H7 (cell line): ENCODE measurements around the gene FAM184A. TPM values are rescaled to one million over a fixed set of nuclear protein-coding genes. Genes with fewer than 3 reads are reported as not detected.
"Not testable (repeated sequence)": the region's sequence is repeated elsewhere in the genome, so short reads cannot be mapped to it uniquely, and the experiment has no call there.

Experiments
- DNase-seq: peaks from one replicate; pipeline ENCODE4 v3.0.0; 2012
- H3K27me3 ChIP-seq: 2 replicates; pipeline ENCODE4 v1.6.0; 2011; ENCODE audit warnings: mild to moderate bottlenecking, low read length; ENCODE audit not compliant: control insufficient read depth, insufficient read depth
- H3K36me3 ChIP-seq: replicated peaks from 2 replicates; pipeline ENCODE4 v1.5.1; 2011; ENCODE audit warnings: low read length; ENCODE audit not compliant: control insufficient read depth, insufficient read depth
- H3K4me3 ChIP-seq: 2 replicates; pipeline ENCODE4 v1.5.1; 2011; ENCODE audit warnings: low read depth, mild to moderate bottlenecking, control low read depth, low read length, moderate library complexity; ENCODE audit not compliant: insufficient read depth
- total RNA-seq: library from RNA; depleted of rRNA; stranded (reverse); fragments of >200 nt; shearing (Covaris generic); gene quantifications from 2 replicates; pipeline ENCODE4 v1.2.3, GENCODE V29; 2014; rRNA removed

FAM184A gene
- 6.8 and 13.2 TPM in 2 replicates for total RNA-seq

GRCh38 chr6:119078376-119079282 is at the start of gene FAM184A:
Gene FAM184A, minus strand, starts transcription at chr6:119078664. Its CDS starts 365 bp downstream, at chr6:119078299.
- H3K27me3 ChIP-seq, result peaks cover 30% of the 10 kb centered on the region
- H3K36me3 ChIP-seq, result no peaks in the 10 kb centered on the region
- DNase-seq, result peak; percentile 87
- H3K4me3 ChIP-seq, result peak within 1 kb of the TSS; percentile 62

DNA sequence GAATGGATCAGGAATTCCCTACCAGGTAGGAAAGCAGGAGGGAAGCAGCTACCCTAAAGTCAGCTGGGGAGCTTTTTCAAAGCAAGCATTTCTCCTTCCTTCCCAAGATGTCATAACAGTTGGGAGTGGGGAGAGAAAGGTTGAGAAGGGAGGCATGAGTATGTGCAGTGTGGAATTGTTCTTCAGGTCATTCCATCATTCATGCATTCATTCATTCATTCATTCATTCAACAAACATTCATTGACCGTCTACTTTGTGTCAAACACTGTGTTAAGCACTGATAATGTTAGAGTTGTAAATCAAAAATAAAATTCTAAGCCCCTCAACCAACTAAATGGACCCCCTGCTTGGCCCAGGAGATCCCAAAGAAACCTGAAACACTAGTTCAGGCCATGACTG is 49.2 kb upstream of the FAM184A start:
- no peaks in the 10 kb centered on the region for H3K36me3 ChIP-seq
- DNase-seq, result no peak
- no peaks in the 10 kb centered on the region for H3K27me3 ChIP-seq
- no peak overlapping the region for H3K4me3 ChIP-seq

DNA sequence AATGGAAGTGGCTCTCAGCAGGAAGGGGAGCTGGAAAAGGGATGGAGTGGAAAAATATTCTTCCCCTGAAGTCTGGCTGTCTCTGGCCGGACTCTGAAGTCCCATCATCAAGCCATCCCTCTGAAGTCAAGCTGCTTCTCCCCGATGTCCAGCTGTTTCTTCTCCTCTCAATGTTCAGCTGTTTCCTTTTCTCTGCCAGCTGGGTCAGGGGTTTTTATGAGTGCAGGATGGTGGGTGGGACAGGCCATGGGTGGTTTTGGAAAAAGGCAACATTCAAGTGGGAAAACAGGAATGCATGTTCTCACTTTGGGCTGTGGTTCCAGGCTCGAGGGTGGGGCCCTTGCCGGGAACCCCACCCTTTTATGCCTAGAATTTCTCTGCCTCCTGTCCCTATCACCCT is 48.4 kb upstream of the FAM184A start:
- DNase-seq, result no peak
- H3K36me3 ChIP-seq, result no peaks in the 10 kb centered on the region
- no peaks in the 10 kb centered on the region for H3K27me3 ChIP-seq
- no peak overlapping the region for H3K4me3 ChIP-seq

GRCh38 chr6:119126140-119126539 is 47.7 kb upstream of the FAM184A start:
- no peak overlapping the region for H3K4me3 ChIP-seq
- no peaks in the 10 kb centered on the region for H3K36me3 ChIP-seq
- no peaks in the 10 kb centered on the region for H3K27me3 ChIP-seq
- DNase-seq, result no peak

GRCh38 chr6:119125576-119125975 is 47.1 kb upstream of the FAM184A start:
- no peak for DNase-seq
- H3K27me3 ChIP-seq, result no peaks in the 10 kb centered on the region
- H3K4me3 ChIP-seq, result no peak overlapping the region
- H3K36me3 ChIP-seq, result no peaks in the 10 kb centered on the region

- no peak for DNase-seq
- H3K36me3 ChIP-seq, result no peaks in the 10 kb centered on the region
- no peak overlapping the region for H3K4me3 ChIP-seq
- H3K27me3 ChIP-seq, result no peaks in the 10 kb centered on the region
Measured at GRCh38 chr6:119124079-119124824, 45.8 kb upstream of the FAM184A start.

GRCh38 chr6:119122336-119122735 is 43.9 kb upstream of the FAM184A start:
- no peak for DNase-seq
- no peak overlapping the region for H3K4me3 ChIP-seq
- no peaks in the 10 kb centered on the region for H3K36me3 ChIP-seq
- no peaks in the 10 kb centered on the region for H3K27me3 ChIP-seq

DNA sequence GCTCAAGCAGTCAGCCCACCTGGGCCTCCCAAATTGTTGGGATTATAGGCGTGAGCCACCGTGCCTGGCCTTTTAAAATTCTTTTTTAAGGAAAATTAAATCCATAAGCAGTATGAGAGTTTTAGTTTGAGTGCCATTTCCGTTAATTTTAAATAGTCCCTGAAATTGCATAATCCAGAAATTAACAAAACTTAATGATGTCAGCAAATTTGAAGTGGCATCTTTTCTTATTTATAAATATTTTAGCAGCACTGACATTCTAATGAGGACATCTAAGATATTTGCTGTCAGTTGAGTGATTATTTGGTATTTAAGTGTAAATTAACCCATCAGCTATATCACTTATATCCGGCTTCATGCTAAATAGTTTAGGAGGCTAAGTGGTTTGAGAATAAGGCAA is 42.9 kb upstream of the FAM184A start:
- no peak for DNase-seq
- no peaks in the 10 kb centered on the region for H3K27me3 ChIP-seq
- no peaks in the 10 kb centered on the region for H3K36me3 ChIP-seq
- H3K4me3 ChIP-seq, result no peak overlapping the region

GRCh38 chr6:119119989-119120388 is 41.5 kb upstream of the FAM184A start:
- Histone ChIP-seq H3K27me3 (no peaks in the 10 kb centered on the region), H3K4me3 (no peak overlapping the region)
- no peak for DNase-seq

DNA sequence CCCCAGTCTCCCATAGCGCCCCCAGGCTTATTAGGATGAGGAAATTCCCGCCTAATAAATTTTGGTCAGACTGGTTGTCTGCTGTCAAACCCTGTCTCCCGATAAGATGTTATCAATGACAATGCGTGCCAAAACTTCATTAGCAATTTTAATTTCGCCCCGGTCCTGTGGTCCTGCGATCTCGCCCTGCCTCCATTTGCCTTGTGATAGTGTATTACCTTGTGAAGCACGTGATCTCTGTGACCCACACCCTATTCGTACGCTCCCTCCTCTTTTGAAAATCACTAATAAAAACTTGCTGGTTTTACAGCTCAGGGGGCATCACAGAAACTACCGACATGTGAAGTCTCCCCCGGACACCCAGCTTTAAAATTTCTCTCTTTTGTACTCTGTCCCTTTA is 40.6 kb upstream of the FAM184A start:
- H3K27me3 ChIP-seq, H3K4me3 ChIP-seq, DNase-seq, H3K36me3 ChIP-seq: not testable (repeated sequence)

More at GRCh38 chr6:119119989-119120388, 41.5 kb upstream of the FAM184A start:
- no peaks in the 10 kb centered on the region for H3K36me3 ChIP-seq

DNA sequence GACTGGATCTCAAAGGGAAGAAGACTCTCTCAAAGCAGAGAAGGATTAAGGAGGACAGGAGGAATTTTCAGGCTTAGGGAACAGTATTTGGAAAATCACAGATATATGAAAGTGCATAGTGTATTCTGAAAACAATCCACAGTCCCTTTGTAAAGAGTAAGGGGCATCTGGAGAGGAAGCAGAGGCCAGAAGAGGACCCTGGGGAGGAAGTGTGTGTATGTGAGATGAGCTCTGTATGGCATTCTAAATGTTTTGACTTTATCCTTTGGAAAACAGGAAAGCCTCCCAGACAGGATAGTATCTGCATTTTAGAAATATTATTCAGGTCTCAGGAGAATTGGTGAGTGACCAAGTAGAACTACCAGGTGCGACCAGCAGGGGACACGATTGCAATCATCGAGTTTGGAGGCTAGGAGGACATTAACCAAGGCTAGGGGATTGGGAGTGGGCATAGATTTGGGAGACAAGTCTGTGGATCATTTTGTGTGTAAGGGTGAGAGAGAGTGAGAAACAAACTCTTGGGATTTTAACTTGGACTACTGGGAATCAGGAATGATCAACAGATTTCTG is 38.3 kb upstream of the FAM184A start:
- Histone ChIP-seq H3K36me3 (no peaks in the 10 kb centered on the region), H3K4me3 (no peak overlapping the region), H3K27me3 (no peaks in the 10 kb centered on the region)
- DNase-seq, result no peak

DNA sequence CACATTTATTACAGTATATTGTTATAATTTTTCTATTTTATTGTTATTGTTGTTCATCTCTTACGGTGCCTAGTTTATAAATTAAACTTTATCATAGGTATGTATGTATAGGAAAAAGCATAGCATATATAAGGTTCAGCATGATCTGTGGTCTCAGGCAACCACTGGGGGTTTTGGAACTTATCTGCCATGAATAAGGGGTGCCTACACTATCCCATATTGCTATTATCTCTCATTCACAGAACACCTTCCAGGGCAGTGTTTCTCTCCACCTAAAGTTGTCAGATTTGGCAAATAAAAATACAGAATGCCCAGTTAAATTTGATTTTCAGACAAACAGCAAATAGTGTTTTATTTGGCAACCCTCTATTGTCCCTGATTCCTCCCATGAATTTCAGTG is 35.5 kb upstream of the FAM184A start:
- Histone ChIP-seq H3K4me3 (no peak overlapping the region), H3K27me3 (no peaks in the 10 kb centered on the region), H3K36me3 (no peaks in the 10 kb centered on the region)
- no peak for DNase-seq

DNA sequence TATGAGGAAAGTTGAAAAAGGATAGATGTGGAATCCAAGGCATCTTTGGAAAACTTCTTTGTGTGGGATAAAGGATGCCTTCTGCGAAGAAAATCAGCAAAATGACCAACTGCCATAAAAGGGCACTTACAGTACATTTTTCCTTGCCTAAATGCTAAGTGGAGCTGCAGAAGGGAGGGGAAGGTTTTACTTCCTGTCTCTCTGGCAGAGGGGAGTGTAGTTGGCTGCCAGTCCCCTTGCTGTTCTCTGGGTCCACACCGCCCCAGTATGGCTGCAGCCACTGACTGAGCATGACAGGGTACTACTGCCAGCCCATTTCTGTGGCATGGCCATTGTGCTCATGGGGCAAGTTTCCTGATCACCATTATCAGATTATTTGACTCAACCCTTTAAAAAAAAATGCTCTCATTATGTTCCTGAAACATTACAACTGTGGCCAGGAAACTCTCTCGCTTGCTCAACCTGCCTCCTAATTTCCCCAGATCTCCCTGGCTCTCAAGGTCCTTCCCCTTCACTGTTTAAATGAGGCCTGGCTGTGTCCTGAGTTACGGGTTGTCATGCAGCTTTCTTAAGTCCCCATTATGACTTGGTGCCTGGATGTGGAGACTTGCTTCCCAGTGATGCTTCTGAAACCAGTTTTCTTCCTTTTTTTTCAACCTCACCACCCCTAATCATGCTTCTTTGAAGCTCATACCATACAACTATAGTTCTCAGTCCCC is 34.5 kb upstream of the FAM184A start:
- DNase-seq, result no peak

More for the DNA sequence above, 34.5 kb upstream of the FAM184A start:
- no peaks in the 10 kb centered on the region for H3K36me3 ChIP-seq
- no peak overlapping the region for H3K4me3 ChIP-seq
- no peaks in the 10 kb centered on the region for H3K27me3 ChIP-seq
